MM.1S (cell line): ENCODE measurements around the gene TRIM54.

Experiments
- DNase-seq: peaks from one replicate; pipeline ENCODE4 v3.0.0-alpha.2; 2015
- H2AFZ ChIP-seq: fragments of 300-600 bp; sonication (generic); 2 replicates; pipeline ENCODE4 v1.6.0; 2016; ENCODE audit warnings: antibody characterized with exemption, low read length
- H3F3A ChIP-seq: fragments of 300-600 bp; sonication (generic); 2 replicates; pipeline ENCODE4 v1.6.1; 2016; ENCODE audit warnings: mild to moderate bottlenecking, antibody characterized with exemption, low read length, moderate library complexity, mixed read lengths; ENCODE audit not compliant: insufficient read depth
- H3K27ac ChIP-seq: fragments of 300-600 bp; sonication (generic); 2 replicates; pipeline ENCODE4 v1.5.1; 2016; ENCODE audit warnings: mild to moderate bottlenecking, low read length
- H3K27me3 ChIP-seq: fragments of 300-600 bp; sonication (generic); replicated peaks from 2 replicates; pipeline ENCODE4 v1.6.0; 2016; ENCODE audit warnings: low read length; ENCODE audit not compliant: insufficient read depth
- H3K36me3 ChIP-seq: fragments of 300-600 bp; sonication (generic); replicated peaks from 2 replicates; pipeline ENCODE4 v1.6.1; 2016; ENCODE audit warnings: mild to moderate bottlenecking, low read length, mixed read lengths; ENCODE audit not compliant: insufficient read depth
- H3K4me1 ChIP-seq: fragments of 300-600 bp; sonication (generic); 2 replicates; pipeline ENCODE4 v1.6.1; 2016; ENCODE audit warnings: low read length, mixed read lengths
- H3K4me2 ChIP-seq: fragments of 300-600 bp; sonication (generic); 2 replicates; pipeline ENCODE4 v1.6.0; 2016; ENCODE audit warnings: low read depth, low read length
- H3K4me3 ChIP-seq: fragments of 300-600 bp; sonication (generic); 2 replicates; pipeline ENCODE4 v1.5.1; 2016; ENCODE audit warnings: low read length, mixed read lengths
- H3K79me2 ChIP-seq: fragments of 300-600 bp; sonication (generic); 2 replicates; pipeline ENCODE4 v1.6.1; 2016; ENCODE audit warnings: mixed run types, low read length, mixed read lengths
- H3K9ac ChIP-seq: fragments of 300-600 bp; sonication (generic); 2 replicates; pipeline ENCODE4 v1.6.1; 2016; ENCODE audit warnings: low read length, mixed read lengths
- H3K9me2 ChIP-seq: fragments of 300-600 bp; sonication (generic); replicated peaks from 2 replicates; pipeline ENCODE4 v1.6.1; 2016; ENCODE audit warnings: mild to moderate bottlenecking, low read length, mixed read lengths; ENCODE audit not compliant: insufficient read depth
- H3K9me3 ChIP-seq: fragments of 300-600 bp; sonication (generic); replicated peaks from 2 replicates; pipeline ENCODE4 v1.6.1; 2016; ENCODE audit warnings: mild to moderate bottlenecking, low read length, mixed read lengths; ENCODE audit not compliant: insufficient read depth
- H4K20me1 ChIP-seq: fragments of 300-600 bp; sonication (generic); 2 replicates; pipeline ENCODE4 v1.6.1; 2016; ENCODE audit warnings: mild to moderate bottlenecking, low read length, moderate library complexity, mixed read lengths; ENCODE audit not compliant: insufficient read depth
- CTCF ChIP-seq: fragments of 300-600 bp; sonication (generic); IDR thresholded peaks from 2 replicates; pipeline ENCODE4 v1.5.1; 2016; ENCODE audit warnings: antibody characterized with exemption, low read length, mixed read lengths
- EZH2 ChIP-seq: fragments of 300-600 bp; sonication (generic); optimal IDR thresholded peaks from 2 replicates; pipeline ENCODE3; 2017; ENCODE audit warnings: low read depth, mild to moderate bottlenecking, antibody characterized with exemption, low read length, mixed read lengths
- EZH2phosphoT487 ChIP-seq: fragments of 300-600 bp; sonication (generic); IDR thresholded peaks from 2 replicates; pipeline ENCODE4 v1.6.1; 2018; ENCODE audit warnings: antibody characterized with exemption, low read length

The TRIM54 gene

GRCh38 chr2:27306573-27307286 is 24.5 kb downstream of the TRIM54 start:
- no peaks in the 10 kb centered on the region for H3K27me3 ChIP-seq
- no peak overlapping the region for H2AFZ ChIP-seq
- no peaks in the 10 kb centered on the region for H3F3A ChIP-seq
- H4K20me1 ChIP-seq = no peaks in the 10 kb centered on the region
- H3K79me2 ChIP-seq = no peaks in the 10 kb centered on the region
- no peak overlapping the region for H3K4me2 ChIP-seq
- H3K9ac ChIP-seq = no peak overlapping the region
- H3K4me3 ChIP-seq = no peak overlapping the region
- no peak for DNase-seq
- H3K27ac ChIP-seq = no peak overlapping the region
- H3K4me1 ChIP-seq = no peaks in the 10 kb centered on the region
- H3K36me3 ChIP-seq = no peaks in the 10 kb centered on the region
- no peaks in the 10 kb centered on the region for H3K9me2 ChIP-seq
- no peak for TF ChIP-seq EZH2
- no peak for TF ChIP-seq CTCF
- TF ChIP-seq EZH2phosphoT487 = no peak
- H3K9me3 ChIP-seq = no peaks in the 10 kb centered on the region

GRCh38 chr2:27307287-27307544 is 25.0 kb downstream of the TRIM54 start:
- Histone ChIP-seq H2AFZ (no peak overlapping the region), H4K20me1 (no peaks in the 10 kb centered on the region), H3K4me1 (no peaks in the 10 kb centered on the region), H3K27ac (no peak overlapping the region), H3K4me2 (no peak overlapping the region), H3K4me3 (no peak overlapping the region), H3F3A (no peaks in the 10 kb centered on the region), H3K9me3 (no peaks in the 10 kb centered on the region), H3K27me3 (no peaks in the 10 kb centered on the region), H3K9me2 (no peaks in the 10 kb centered on the region), H3K9ac (no peak overlapping the region), H3K79me2 (no peaks in the 10 kb centered on the region), H3K36me3 (no peaks in the 10 kb centered on the region)
- no peak for DNase-seq
- TF ChIP-seq CTCF = no peak
- TF ChIP-seq EZH2 = no peak
- no peak for TF ChIP-seq EZH2phosphoT487

GRCh38 chr2:27307545-27308358 is 25.5 kb downstream of the TRIM54 start:
- TF ChIP-seq EZH2 (no peak), EZH2phosphoT487 (no peak), CTCF (no peak)
- Histone ChIP-seq H3K36me3 (no peaks in the 10 kb centered on the region), H3K9ac (no peak overlapping the region), H3K4me1 (no peaks in the 10 kb centered on the region), H3F3A (no peaks in the 10 kb centered on the region), H3K27me3 (no peaks in the 10 kb centered on the region), H3K9me2 (no peaks in the 10 kb centered on the region), H3K9me3 (no peaks in the 10 kb centered on the region), H3K79me2 (no peaks in the 10 kb centered on the region), H3K4me2 (no peak overlapping the region), H3K27ac (no peak overlapping the region), H3K4me3 (no peak overlapping the region), H2AFZ (no peak overlapping the region), H4K20me1 (no peaks in the 10 kb centered on the region)
- no peak for DNase-seq
